Fibroblast of the aortic adventitia (primary cell): ENCODE measurements around the gene BNC2. TPM values are rescaled to one million over a fixed set of nuclear protein-coding genes. Genes with fewer than 3 reads are reported as not detected.

Experiments
- DNase-seq: peaks from one replicate; pipeline ENCODE4 v3.0.0-alpha.2; 2010; ENCODE audit warnings: low read depth
- H3K4me3 ChIP-seq: 2 replicates; pipeline ENCODE4 v1.5.1; 2011; ENCODE audit warnings: low read depth, mild to moderate bottlenecking, control low read depth, low read length, moderate library complexity
- CTCF ChIP-seq: IDR thresholded peaks from 2 replicates; pipeline ENCODE4 v1.5.1; 2011; ENCODE audit warnings: mild to moderate bottlenecking, low read length, control low read depth, inconsistent platforms; ENCODE audit not compliant: insufficient read depth
- total RNA-seq: library from RNA; depleted of rRNA; stranded (reverse); fragments of >200 nt; gene quantifications from 2 replicates; pipeline ENCODE4 v1.2.3, GENCODE V29; 2012; ENCODE audit warnings: low replicate concordance

The BNC2 gene
- total RNA-seq, 1 donor, result 53.3 TPM

DNA sequence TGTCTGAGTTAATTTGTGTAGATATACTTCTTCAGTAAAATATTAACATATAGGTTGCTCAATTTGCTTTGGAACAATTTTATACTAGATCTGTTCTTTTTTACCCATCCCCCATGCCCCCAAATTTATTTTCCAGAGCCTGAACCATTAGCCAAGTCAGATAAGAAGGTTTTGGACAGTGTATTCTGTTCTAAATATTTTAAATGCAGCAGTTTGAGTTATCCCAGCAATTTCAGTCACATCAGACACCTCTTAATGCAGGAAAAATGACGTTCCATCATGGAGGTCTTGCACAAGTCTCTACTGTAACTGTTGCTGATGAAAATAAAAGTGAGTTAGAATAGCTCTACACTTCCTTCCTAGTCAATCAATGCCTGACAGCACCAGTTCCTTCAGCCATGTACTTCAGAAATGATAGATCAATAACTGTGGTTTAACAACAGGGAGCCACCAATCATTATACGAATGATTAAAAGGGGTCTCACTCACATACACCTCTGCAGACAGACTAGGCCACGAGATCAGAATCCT lies 215.8 kb downstream of the BNC2 start:
- no peak for TF ChIP-seq CTCF
- H3K4me3 ChIP-seq, result no peak overlapping the region
- no peak for DNase-seq

GRCh38 chr9:16653491-16654399 lies 216.7 kb downstream of the BNC2 start:
- H3K4me3 ChIP-seq, result peak overlapping the region; percentile 44
- DNase-seq, result peak; percentile 42
- TF ChIP-seq CTCF, result no peak

GRCh38 chr9:16652582-16652981 lies 217.9 kb downstream of the BNC2 start:
- H3K4me3 ChIP-seq, result no peak overlapping the region
- TF ChIP-seq CTCF, result no peak
- DNase-seq, result peak; percentile 72

GRCh38 chr9:16651446-16651964 lies 219.0 kb downstream of the BNC2 start:
- TF ChIP-seq CTCF, result no peak
- no peak overlapping the region for H3K4me3 ChIP-seq
- DNase-seq, result no peak

GRCh38 chr9:16645970-16646369 lies 224.5 kb downstream of the BNC2 start:
- peak; percentile 52 for DNase-seq
- TF ChIP-seq CTCF, result no peak
- no peak overlapping the region for H3K4me3 ChIP-seq

GRCh38 chr9:16642421-16643109 lies 227.9 kb downstream of the BNC2 start:
- H3K4me3 ChIP-seq, result no peak overlapping the region
- no peak for TF ChIP-seq CTCF
- DNase-seq, result no peak
